ENCODE data around the gene EPB41L2. TPM values are rescaled to one million over a fixed set of nuclear protein-coding genes. Genes with fewer than 3 reads are reported as not detected.

The EPB41L2 gene
- total RNA-seq, 1 experiment from 2014 or later: 22.5 TPM

DNA sequence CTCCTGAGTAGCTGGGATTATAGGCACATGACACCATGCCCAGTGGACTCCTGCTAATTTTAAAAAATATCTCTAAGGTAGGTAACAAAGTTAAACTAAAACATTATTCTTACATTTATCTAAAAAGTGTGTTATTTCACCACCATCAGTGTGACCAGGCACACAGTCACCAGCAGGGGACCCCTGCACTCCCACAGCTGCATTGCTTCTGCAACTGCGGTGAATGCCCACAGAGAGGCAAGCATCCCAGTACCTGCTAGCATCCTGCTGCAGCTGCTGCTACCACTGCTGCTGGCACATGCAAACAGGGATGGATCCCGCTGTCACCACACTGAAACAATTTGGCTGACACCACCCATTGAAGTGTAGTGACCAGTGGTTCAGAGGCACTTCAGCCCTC is 21.9 kb upstream of the EPB41L2 start:
- BruUV-seq (replicated peaks): no TSS peak
- H3K4me3 Mint-ChIP-seq (ENCODE audit: unreplicated experiment): no peak overlapping the region
- H3K27me3 Mint-ChIP-seq (ENCODE audit: insufficient read depth, unreplicated experiment): no peaks in the 10 kb centered on the region
- TF ChIP-seq, protein P1, sequence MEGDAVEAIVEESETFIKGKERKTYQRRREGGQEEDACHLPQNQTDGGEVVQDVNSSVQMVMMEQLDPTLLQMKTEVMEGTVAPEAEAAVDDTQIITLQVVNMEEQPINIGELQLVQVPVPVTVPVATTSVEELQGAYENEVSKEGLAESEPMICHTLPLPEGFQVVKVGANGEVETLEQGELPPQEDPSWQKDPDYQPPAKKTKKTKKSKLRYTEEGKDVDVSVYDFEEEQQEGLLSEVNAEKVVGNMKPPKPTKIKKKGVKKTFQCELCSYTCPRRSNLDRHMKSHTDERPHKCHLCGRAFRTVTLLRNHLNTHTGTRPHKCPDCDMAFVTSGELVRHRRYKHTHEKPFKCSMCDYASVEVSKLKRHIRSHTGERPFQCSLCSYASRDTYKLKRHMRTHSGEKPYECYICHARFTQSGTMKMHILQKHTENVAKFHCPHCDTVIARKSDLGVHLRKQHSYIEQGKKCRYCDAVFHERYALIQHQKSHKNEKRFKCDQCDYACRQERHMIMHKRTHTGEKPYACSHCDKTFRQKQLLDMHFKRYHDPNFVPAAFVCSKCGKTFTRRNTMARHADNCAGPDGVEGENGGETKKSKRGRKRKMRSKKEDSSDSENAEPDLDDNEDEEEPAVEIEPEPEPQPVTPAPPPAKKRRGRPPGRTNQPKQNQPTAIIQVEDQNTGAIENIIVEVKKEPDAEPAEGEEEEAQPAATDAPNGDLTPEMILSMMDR (IDR thresholded peaks at IDR 0.05; ENCODE audit: unreplicated experiment): no peak
- ChIA-PET CTCF (interaction anchor here (0.6 kb wide), 1 partner anchor 1376 kb away, joined by 3 read pairs; no protein-coding TSS in a partner anchor), POLR2A (no interaction called here)
- H3K36me3 Mint-ChIP-seq (ENCODE audit: insufficient read depth, unreplicated experiment): no peaks in the 10 kb centered on the region
- H3K27ac Mint-ChIP-seq (ENCODE audit: low read depth, unreplicated experiment): no peak overlapping the region
- H3K4me1 Mint-ChIP-seq (ENCODE audit: insufficient read depth, unreplicated experiment): no peaks in the 10 kb centered on the region
- DNase-seq (ENCODE audit: unreplicated experiment): no peak
- no peaks in the 10 kb centered on the region for H3K9me3 Mint-ChIP-seq (ENCODE audit: unreplicated experiment)
- intact Hi-C loops (cut with micrococcal nuclease): no loop called here

DNA sequence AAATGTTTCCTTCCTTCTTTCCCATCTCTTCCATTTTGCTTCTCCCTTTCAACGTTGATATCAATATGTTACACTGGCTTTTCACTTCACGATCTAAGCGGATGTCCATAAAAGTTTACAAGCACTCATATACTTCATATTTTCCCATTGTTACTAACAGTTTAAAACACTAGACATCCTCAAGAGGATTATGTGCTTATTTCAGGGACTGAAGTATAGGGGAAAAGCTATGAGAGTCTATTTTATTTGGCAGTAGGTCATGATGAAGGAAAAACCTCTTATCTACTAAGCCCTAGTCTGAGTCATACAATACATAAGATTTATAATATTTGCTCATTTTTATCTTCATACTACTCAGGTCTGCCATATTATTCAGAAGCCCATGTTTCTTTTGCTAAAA is 20.6 kb upstream of the EPB41L2 start:
- TF ChIP-seq, protein P1 (IDR thresholded peaks at IDR 0.05; ENCODE audit: unreplicated experiment): no peak
- H3K27me3 Mint-ChIP-seq (ENCODE audit: insufficient read depth, unreplicated experiment): no peaks in the 10 kb centered on the region
- no peak for DNase-seq (ENCODE audit: unreplicated experiment)
- ChIA-PET CTCF (no interaction called here), POLR2A (no interaction called here)
- no peaks in the 10 kb centered on the region for H3K36me3 Mint-ChIP-seq (ENCODE audit: insufficient read depth, unreplicated experiment)
- H3K27ac Mint-ChIP-seq (ENCODE audit: low read depth, unreplicated experiment): no peak overlapping the region
- intact Hi-C loops (cut with micrococcal nuclease): no loop called here
- H3K4me3 Mint-ChIP-seq (ENCODE audit: unreplicated experiment): no peak overlapping the region
- BruUV-seq (replicated peaks): no TSS peak
- no peaks in the 10 kb centered on the region for H3K9me3 Mint-ChIP-seq (ENCODE audit: unreplicated experiment)
- no peaks in the 10 kb centered on the region for H3K4me1 Mint-ChIP-seq (ENCODE audit: insufficient read depth, unreplicated experiment)

DNA sequence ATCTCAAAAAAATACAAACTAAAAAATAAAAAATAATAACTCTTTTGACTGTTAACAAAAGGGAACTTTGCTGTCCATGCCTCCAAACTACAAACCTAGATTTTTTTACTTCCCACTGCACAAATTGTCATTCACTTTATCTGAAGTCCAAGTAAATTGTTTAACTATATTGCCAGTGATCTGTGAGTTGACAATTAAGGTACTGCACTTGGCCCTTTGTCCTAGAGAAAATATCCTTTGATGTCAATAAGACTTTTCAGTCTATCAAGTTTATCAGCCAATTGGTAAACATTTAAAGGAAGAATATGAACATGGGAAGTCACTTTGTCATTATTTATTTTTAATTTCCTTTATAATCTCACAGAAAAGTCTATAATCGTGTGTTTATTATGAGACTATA is 19.3 kb upstream of the EPB41L2 start:
- Mint-ChIP-seq H3K27ac (ENCODE audit: low read depth, unreplicated experiment) (no peak overlapping the region), H3K4me3 (ENCODE audit: unreplicated experiment) (no peak overlapping the region), H3K9me3 (ENCODE audit: unreplicated experiment) (no peaks in the 10 kb centered on the region), H3K4me1 (ENCODE audit: insufficient read depth, unreplicated experiment) (no peaks in the 10 kb centered on the region), H3K27me3 (ENCODE audit: insufficient read depth, unreplicated experiment) (no peaks in the 10 kb centered on the region), H3K36me3 (ENCODE audit: insufficient read depth, unreplicated experiment) (no peaks in the 10 kb centered on the region)
- DNase-seq (ENCODE audit: unreplicated experiment): no peak
- intact Hi-C loops (cut with micrococcal nuclease): no loop called here
- POLR2A ChIA-PET: no interaction called here
- TF ChIP-seq, protein P1 (IDR thresholded peaks at IDR 0.05; ENCODE audit: unreplicated experiment): no peak
- CTCF ChIA-PET: interaction anchor here (0.7 kb wide), 1 partner anchor 212 kb away, joined by 3 read pairs; no protein-coding TSS in a partner anchor
- no TSS peak for BruUV-seq (replicated peaks)

DNA sequence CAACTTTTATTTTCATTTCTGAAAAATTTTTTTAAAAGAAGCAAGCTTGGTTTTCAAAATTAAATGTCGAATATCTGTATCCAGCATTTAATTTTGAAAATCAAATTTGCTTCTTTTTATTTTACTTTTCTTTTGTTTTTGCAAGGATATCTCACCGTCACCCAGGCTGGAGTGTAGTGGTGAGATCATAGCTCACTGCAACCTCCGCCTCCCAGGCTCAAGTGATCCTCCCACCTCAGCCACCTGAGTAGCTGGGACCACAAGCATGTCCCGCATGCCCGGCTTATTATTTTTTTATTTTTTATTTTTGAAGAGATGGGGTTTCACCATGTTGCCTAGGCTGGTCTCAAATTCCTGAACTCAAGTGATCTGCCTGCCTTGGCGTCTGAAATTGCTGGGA is 17.0 kb upstream of the EPB41L2 start:
- CTCF ChIA-PET: interaction anchor here (0.6 kb wide), 2 partner anchors 761 to 1273 kb away, joined by 4 to 5 read pairs; no protein-coding TSS in a partner anchor
- DNase-seq (ENCODE audit: unreplicated experiment): no peak
- H3K4me1 Mint-ChIP-seq (ENCODE audit: insufficient read depth, unreplicated experiment): no peaks in the 10 kb centered on the region
- TF ChIP-seq, protein P1 (IDR thresholded peaks at IDR 0.05; ENCODE audit: unreplicated experiment): no peak
- no TSS peak for BruUV-seq (replicated peaks)
- no peak overlapping the region for H3K27ac Mint-ChIP-seq (ENCODE audit: low read depth, unreplicated experiment)
- no peaks in the 10 kb centered on the region for H3K36me3 Mint-ChIP-seq (ENCODE audit: insufficient read depth, unreplicated experiment)
- no peaks in the 10 kb centered on the region for H3K9me3 Mint-ChIP-seq (ENCODE audit: unreplicated experiment)
- intact Hi-C loops (cut with micrococcal nuclease): no loop called here
- H3K27me3 Mint-ChIP-seq (ENCODE audit: insufficient read depth, unreplicated experiment): no peaks in the 10 kb centered on the region
- POLR2A ChIA-PET: no interaction called here
- H3K4me3 Mint-ChIP-seq (ENCODE audit: unreplicated experiment): no peak overlapping the region
